HG03095 (cell line): ENCODE data around the gene SELENOS.
A peak's percentile ranks its signal among the peaks of the same experiment; 100 is the strongest.

Experiments
- ATAC-seq: cut with Tn5 transposase; IDR thresholded peaks from one replicate; pipeline ENCODE4 v1.9.1; 2021; ENCODE audit warnings: moderate library complexity; ENCODE audit not compliant: unreplicated experiment

SELENOS gene

DNA sequence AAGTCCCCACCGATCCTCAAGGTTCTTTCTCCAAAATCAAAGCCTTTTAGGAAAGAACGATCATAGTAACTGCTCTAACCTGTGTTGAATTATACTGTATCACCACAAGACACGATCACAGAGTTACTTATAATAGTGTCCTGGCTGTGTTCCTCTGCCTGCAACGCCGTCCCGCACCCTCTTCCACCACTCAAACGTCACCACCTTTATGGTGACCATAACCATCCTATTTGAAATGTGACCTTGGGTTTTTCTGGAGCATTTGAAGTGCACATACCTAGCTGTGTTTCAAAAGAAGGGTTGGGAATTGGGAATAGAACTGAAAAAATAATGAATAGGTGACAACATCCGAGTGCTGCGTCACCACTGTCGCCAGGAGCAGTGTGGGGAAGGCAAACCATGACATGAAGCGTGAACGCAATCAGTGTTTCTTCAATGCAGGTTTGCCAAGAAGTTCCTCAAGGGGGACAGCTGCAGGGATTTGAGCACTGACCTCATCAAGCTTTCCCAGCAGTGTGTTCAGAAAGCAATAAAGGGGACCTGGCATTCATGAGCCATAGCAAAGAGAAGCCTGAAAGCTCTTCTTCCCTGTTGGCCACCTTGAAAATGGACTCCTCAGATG, 769 bp upstream of the SELENOS start:
- ATAC-seq: no peak

DNA sequence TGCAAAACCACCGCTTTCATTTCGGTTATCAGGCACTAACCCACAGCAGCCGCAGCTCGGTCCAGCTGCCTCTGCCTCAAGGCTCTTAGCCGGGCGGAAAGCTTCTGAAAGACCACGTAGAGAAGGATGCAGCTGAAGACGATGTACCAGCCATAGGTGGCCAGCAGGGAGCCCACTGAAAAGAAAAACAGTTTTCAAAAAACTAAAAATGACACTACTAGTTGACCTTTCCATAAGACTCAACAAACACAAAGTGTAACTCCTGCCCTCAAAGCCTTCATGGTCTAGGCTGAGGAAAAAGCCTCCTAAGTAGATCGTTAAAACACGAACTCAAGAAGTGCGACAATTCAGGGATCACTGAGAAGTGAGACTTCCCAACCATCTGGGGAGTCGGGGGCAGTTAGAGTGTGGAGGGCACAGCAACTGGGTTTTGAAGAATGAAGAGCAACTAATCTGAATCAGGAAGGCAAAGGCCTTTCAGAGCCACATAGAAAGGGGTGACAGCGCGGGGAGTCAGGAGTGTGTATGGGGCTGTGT, 716 bp downstream of the SELENOS start:
- ATAC-seq: peak; percentile 26

- ATAC-seq: peak; percentile 30
These were observed 2.3 kb downstream of the SELENOS start for GRCh38 chr15:101275018-101275417.

DNA sequence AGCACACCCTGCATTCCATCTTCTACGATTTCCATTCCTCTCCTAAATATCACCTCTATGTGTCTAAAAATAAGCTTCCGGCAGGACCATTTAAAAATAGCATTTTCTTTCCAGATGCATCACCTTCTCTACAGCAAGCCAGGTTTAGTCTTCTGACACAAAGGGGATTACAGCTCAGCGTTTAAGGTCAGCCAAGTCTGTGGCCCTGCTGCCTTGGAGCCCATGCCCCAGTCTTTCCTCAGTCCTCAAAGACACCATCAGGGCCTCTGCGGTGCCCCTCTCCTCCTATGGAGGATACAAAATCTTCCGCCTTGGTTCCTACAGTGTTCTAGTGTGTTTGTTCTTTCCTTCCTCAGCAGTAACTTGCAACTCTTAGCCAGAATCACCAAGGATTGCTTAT, 3.8 kb downstream of the SELENOS start:
- ATAC-seq: no peak

DNA sequence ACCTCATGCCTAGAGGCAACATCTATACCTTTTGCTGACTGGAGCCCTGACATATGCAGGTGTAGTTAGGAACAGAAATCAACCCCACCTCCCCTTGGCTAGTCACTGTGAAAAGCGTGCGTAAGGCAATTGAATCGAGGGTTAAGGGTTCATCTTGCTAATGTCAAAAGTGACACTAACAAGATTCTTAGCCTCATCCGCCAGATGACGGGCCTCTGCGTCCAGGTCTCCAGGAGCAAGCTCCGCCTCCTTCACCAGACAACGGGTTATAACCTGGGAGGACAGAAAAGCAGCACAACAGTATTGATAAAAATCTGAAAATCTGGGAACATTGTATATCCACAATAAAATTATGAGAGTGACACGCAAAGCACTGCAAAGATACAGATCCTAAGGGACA, 4.7 kb downstream of the SELENOS start:
- ATAC-seq: no peak

GRCh38 chr15:101269479-101270223, 7.6 kb downstream of the SELENOS start:
- no peak for ATAC-seq

DNA sequence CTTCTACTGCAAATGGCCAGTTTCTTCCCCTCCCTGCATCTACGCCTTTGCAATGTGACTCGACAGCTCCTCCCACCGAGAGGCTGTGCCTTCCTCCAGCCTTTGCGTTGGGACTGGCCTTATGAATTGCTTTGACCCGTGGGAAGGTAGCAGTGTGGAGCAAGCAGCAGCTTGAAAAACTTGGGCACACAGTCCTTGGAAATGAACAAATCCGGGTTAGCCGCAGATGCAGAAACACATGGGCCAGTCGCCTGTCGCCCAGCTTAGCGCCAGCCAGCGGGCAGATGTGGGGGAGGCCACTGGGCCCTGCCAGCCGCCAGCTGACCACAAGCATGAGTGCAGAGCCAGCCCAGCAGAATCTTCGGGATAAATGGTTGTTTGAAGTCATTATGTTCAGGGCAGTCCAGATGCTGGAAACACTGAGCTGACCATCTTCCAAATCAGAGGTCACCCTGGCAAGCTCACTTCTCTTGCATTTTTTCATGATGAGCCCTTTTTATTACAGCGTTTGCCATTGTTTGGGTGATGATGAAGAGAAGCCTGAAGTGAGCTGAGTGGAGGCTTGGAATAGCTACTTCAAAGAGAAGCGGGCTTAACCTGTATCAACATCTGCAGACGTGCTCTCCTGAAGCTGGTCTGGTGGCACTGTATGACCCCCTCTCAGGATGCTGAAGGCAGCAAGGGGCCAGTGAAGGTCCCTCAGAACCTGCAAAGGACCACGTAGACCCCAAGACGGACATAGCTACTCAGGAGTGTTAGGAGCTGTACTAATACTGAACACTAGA, 9.8 kb downstream of the SELENOS start:
- ATAC-seq: no peak

DNA sequence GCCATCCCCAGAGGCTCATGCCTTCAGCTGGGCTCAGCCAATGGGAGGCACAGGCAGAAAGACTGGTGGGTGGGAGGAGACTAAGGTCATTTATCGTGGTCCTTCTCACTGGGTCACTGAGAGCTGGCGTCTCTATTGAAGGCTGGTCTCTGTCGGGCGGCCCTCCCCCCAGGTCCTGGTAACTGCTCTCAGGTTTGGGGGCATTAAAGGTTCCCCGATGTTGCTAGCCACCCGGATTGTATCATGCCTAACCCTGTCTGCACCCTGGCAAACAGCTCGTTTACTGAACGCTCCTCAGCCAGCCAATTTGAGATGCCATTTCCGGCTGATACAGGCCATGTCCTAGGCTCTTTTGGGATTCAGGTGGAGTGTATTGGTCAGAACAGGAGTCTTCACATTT, 10.5 kb downstream of the SELENOS start:
- no peak for ATAC-seq

DNA sequence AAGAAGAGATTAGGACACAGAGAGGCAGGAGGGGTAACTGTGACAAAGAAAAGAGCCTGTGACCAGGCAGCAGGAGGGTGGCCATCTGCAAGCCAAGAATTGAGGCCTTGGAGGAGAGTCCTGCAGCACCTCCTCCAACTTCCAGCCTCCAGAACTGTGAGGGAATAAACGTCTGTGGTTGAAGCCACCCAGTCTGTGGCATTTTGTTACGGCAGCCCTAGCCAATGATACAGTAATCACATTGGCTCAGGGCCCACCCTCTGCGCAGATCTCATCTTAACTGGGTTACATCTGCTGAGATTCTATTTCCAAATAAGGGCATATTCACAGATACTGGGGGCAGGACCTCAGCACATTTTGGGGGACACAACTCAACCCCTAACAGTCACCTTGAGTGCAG, 11.3 kb downstream of the SELENOS start:
- no peak for ATAC-seq

DNA sequence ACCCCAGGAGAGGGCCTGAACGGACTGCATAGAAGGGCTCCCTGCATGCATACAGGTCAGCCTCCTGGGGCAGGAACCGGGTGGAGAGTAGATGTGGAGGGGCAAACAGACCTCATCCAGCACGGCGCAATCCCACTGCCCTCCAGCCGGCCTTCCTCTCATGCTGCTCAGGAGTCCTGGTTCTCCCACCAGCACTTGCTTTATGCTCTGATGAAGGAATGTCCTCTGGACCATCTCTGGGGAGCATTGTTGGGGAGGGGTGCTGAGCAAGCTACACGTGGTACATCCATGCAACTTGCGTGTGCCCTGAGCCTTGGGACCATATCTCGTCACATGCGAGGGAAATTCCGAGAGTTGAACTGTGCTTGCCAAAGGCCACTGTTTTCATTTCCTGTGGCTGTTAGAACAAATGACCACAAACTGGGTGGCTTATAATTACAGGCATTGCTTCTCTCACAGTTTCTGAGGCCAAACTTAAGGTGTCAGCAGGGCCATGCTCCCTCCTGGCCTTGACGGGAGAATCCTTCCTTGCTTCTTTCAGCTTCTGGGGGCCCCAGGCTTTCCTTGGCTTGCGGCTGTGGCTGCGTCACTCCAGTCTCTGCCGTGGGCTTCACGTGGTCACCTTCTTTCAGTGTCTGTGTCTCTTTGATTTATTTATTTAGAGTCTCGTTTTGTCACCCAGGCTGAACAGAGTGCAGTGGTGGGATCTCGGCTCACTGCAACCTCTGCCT, 12.2 kb downstream of the SELENOS start:
- peak; percentile 48 for ATAC-seq

DNA sequence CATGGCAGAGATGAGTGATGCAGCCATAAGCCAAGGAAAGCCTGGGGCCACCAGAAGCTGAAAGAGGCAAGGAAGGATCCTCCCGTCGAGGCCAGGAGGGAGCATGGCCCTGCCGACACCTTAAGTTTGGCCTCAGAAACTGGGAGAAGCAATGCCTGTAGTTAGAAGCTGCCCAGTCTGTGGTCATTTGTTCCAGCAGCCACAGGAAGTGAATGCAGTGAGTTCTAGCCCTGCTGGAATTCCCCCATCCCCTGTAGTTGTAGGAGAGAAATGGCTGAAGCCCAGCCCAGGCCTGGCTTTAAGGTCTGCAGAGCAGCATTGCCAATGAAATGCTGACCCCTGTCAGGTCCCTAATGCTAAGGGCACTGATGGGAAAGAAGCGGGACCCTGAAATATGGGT, 13.3 kb downstream of the SELENOS start:
- ATAC-seq: no peak

DNA sequence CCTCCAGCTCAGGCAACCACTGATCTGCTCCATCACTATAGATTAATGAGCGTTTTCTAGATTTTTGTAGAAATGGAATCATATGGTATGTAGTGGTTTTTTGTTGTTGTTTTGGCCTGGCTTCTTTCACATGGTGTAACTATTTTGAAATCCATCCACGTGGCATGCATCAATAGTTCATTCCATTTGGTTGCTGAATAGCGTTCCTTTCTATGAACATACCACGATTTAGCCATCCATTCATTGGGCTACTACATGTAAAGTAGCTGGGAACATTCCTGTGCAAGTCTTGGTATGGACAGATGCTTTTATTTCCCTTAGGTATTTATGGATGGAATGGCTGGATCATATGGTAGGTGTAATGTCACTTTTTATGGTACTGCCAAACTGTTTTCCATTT, 14.7 kb downstream of the SELENOS start:
- no peak for ATAC-seq

DNA sequence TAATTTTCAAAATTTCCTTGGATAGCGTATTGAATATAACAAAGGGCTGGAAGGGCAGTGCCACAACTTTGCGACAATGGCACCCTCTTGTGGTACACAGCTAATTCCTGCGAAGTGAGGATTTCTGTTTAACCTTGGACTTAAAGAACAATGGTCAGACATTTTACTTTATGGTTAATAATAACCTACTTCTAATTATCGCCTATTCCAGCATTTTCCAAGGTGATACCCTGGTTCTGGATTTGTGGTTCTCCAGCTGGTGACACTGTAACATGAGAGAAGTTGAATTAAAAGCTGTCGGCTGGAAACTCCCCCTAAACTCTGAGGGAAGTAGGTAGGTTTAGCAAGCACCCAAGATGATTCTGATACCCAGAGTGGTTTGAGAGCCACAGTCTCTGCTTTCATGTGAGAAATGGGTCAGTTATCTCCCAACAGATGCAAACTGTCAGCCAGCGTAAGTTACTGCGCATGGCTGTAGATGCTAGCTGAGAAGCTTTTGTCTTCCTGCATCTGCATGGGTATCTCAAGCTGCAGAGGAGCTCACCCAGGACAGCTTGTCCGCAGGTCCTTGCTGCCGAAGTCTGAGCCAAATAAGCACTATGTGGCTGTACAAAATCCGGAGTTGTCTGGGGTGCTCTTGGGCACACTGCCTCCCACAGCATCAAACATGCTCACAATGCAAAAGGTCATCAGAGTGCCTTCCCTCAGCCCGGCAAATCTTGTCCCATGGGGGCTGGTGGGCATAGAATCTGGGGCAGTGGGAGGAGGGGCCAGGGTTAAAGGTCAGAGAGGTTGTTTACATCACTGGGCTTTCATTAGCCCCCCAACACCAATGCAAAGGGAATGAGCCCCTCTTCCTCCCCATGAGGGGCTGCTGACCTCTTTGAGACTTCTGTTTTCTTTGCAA, 18.8 kb downstream of the SELENOS start:
- ATAC-seq: peak; percentile 49

- ATAC-seq: no peak
These were observed 20.5 kb downstream of the SELENOS start for GRCh38 chr15:101256757-101257156.

- no peak for ATAC-seq
These were observed 21.6 kb downstream of the SELENOS start for GRCh38 chr15:101255615-101256241.

- no peak for ATAC-seq
These were observed 22.3 kb downstream of the SELENOS start for GRCh38 chr15:101255051-101255395.

DNA sequence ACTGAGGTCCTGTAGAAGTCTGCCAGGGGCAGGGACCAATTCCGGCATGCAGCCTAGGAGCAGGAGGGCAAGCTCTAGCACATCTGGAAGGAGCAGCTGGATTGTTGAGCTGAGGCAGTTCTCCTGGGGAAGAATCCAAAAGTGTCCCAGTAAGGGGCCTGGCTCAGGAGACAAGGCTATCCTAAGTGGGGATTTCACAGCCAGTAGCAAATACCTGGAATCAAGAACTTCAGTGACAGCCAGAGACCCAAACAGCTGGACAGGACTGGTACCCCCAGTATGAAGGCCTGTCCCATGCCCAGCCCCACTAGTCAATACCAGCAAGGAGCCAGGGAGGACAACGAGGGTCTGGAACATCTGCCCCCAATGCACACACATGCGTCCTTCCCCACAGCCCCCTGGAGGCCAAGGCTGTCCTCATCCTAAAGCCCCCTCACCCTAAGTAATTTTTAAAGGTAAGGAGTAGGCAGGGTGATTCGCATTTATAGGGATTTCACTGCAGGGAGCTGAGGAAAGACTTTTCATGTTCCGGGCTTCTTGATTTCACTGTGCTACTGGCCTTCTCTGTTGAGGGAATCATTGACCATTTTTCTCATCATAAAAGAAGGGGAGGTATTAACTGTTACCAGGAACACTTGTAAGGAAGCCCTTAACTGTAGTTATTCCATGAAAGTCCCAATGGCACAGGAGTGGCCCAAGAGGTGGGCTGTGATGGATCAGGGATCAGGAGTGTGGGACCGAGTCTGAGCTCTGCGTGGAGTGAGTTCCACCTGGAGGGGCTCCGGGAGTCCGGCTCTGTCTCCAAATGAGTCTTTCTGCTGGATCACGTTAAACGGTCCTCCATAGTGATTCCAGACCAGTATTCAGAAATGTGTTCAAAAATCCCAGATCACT, 22.9 kb downstream of the SELENOS start:
- ATAC-seq: no peak

DNA sequence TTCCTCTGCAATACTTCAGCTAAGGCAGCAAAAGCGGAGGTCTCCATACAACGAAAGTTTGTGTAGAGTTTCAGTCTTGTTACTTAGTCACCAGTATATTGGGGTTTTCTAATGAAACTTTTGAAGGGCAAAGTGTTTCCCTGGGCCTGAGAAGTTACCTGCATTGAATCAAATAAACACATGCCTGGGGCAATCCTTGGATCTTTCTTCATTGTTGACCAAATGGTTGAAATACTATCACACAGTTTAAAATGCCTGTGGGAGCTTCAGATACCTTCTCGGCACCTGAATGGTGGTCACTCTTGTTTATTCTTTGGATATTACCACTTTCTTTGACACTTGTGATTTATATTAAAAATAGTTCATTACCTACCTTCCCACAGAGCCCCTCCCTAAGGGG, 24.4 kb downstream of the SELENOS start:
- ATAC-seq: no peak
